Peyer's patch (tissue), 4 donors: Measurements from ENCODE around the gene NPTXR. TPM values are rescaled to one million over a fixed set of nuclear protein-coding genes. Genes with fewer than 3 reads are reported as not detected.
A peak's percentile ranks its signal among the peaks of the same experiment; 100 is the strongest.

Source experiments
- DNase-seq, 3 donors: peaks; one replicate each; pipeline ENCODE4 v3.0.0-alpha.2; 2017 to 2019
- H3K27ac ChIP-seq, 4 donors: fragments of 200-600 bp; sonication (generic); one replicate each; pipeline ENCODE4 v1.5.1; 2016 to 2019
- H3K27me3 ChIP-seq, 2 donors: fragments of 200-600 bp; sonication (generic); one replicate each; pipeline ENCODE4 v1.5.1; 2019
- H3K36me3 ChIP-seq, 3 donors: fragments of 200-600 bp; sonication (generic); one replicate each; pipeline ENCODE4 v1.5.1; 2016 to 2019
- H3K4me1 ChIP-seq, 4 donors: fragments of 200-600 bp; sonication (generic); one replicate each; pipeline ENCODE4 v1.5.1; 2016 to 2019
- H3K4me3 ChIP-seq, 4 donors: fragments of 200-600 bp; sonication (generic); 1 replicate in 3 of 4; 2 replicates in 1 of 4; pipeline ENCODE4 v1.5.1; 2016 to 2019; ENCODE audit warnings: mild to moderate bottlenecking in 1 of 4
- H3K9me3 ChIP-seq, 4 donors: fragments of 200-600 bp; sonication (generic); one replicate each; pipeline ENCODE4 v1.5.1; 2016 to 2019; ENCODE audit warnings: mild to moderate bottlenecking in 1 of 4
- POLR2A ChIP-seq, 2 donors: fragments of 450-650 bp; IDR thresholded peaks; one replicate each; pipeline ENCODE4 v1.5.1; 2017; ENCODE audit warnings: antibody characterized with exemption in 2 of 2, mild to moderate bottlenecking in 2 of 2, moderate library complexity in 2 of 2
- total RNA-seq, 4 donors: library from RNA; depleted of rRNA; stranded (reverse); fragments of >200 nt; gene quantifications; one replicate each; pipeline ENCODE4 v1.1.0, GENCODE V29; 2016
- TF ChIP-seq, protein P1 (sequence below), 6 experiments: fragments of 450-650 bp in 4 of 6; fragments of 200-600 bp in 2 of 6; sonication (generic) in 1 of 6; IDR thresholded peaks; one replicate each; pipeline ENCODE4 v1.5.1; 2017 to 2019; ENCODE audit warnings: antibody characterized with exemption in 6 of 6, mild to moderate bottlenecking in 3 of 6, moderate library complexity in 1 of 6

Gene NPTXR
- total RNA-seq, 4 donors from 2014 or later = 0.53 to 2.8 (median 1.1) TPM

DNA sequence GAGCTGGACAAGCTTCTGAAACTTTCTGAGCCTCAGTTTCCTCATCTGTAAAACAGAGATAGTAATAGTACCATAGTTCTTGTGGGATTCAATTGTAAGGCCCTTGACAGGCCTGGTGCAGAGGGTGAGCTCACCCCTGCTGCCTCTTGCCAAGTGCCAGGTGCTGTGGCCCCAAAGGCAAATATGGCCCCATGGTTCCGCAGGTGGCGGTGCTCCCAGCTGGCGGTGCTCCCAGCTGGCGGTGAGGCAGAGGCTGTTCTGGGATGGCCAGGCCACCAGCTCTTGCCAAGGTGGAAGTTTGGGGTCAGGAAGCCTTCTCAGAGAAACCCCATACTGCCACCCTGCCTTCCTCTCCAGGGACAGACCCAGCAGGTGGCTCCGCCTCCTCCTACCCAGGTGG is 8.8 kb downstream of the NPTXR start:
- H3K36me3 ChIP-seq = no peaks in the 10 kb centered on the region
- no peaks in the 10 kb centered on the region for H3K9me3 ChIP-seq
- no peak for TF ChIP-seq POLR2A (IDR thresholded peaks at IDR 0.05)
- TF ChIP-seq, protein P1, sequence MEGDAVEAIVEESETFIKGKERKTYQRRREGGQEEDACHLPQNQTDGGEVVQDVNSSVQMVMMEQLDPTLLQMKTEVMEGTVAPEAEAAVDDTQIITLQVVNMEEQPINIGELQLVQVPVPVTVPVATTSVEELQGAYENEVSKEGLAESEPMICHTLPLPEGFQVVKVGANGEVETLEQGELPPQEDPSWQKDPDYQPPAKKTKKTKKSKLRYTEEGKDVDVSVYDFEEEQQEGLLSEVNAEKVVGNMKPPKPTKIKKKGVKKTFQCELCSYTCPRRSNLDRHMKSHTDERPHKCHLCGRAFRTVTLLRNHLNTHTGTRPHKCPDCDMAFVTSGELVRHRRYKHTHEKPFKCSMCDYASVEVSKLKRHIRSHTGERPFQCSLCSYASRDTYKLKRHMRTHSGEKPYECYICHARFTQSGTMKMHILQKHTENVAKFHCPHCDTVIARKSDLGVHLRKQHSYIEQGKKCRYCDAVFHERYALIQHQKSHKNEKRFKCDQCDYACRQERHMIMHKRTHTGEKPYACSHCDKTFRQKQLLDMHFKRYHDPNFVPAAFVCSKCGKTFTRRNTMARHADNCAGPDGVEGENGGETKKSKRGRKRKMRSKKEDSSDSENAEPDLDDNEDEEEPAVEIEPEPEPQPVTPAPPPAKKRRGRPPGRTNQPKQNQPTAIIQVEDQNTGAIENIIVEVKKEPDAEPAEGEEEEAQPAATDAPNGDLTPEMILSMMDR (IDR thresholded peaks at IDR 0.05) = no peak
- DNase-seq = no peak
- no peaks in the 10 kb centered on the region for H3K27me3 ChIP-seq
- no peak overlapping the region for H3K4me3 ChIP-seq
- no peaks in the 10 kb centered on the region for H3K4me1 ChIP-seq
- no peak overlapping the region for H3K27ac ChIP-seq

DNA sequence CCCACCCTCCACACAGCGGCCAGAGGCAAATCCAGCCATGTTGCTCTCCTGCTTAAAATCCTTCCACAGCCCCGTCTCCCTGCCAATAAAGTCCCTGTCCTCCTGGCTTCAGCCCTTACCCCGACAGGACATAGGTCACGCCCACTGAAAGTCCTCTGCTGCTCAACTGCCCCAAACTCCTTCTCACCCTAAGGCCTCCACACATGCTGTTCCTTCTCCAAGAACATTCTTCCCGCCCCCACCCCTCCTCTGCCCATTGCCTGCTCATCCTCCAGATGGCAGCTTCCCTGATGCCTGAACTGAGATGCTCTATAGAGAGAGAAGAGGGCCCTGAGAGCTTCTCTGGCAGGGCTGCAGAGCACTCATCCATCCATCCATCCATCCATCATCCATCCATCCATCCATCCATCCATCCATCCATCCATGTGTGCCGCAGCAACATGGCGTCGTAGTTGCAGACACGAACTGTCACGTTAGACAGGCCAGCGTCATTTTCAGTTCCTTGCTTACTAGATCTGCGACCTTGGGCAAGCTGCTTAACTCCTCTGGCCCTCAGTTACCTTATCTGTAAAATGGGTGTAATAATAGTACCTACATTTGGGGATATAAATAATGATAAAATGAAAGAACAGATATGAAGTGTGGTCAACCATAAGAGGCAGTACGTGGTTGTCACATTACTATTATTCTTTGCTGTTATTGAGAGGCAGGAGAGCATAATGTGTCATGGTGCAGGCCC is 9.4 kb downstream of the NPTXR start:
- Histone ChIP-seq H3K4me3 (no peak overlapping the region), H3K27me3 (no peaks in the 10 kb centered on the region), H3K36me3 (no peaks in the 10 kb centered on the region), H3K9me3 (no peaks in the 10 kb centered on the region), H3K4me1 (no peaks in the 10 kb centered on the region), H3K27ac (no peak overlapping the region)
- TF ChIP-seq, protein P1 (IDR thresholded peaks at IDR 0.05) = no peak
- no peak for TF ChIP-seq POLR2A (IDR thresholded peaks at IDR 0.05)
- DNase-seq = peak in 1 of 3 donors; percentile 14

DNA sequence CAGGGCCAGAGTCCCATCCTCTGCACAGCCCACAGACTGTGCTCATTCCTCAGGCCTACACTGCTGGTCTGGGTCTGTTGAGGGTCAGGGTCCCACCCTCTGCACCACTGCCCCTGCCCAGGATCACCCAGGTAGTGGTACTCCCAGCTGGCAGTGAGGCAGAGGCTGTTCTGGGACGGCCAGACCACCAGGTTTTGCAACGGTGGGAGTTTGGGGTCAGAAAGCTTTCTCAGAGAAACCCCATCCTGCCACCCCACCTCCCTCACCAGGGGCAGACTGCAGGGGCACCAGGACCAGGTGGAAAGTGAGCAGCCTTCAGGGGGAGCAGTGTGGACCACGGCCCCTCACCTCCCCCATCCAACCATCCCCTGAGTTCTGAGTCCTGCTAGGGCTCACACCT is 10.8 kb downstream of the NPTXR start:
- H3K27ac ChIP-seq = no peak overlapping the region
- no peak for DNase-seq
- H3K9me3 ChIP-seq = no peaks in the 10 kb centered on the region

DNA sequence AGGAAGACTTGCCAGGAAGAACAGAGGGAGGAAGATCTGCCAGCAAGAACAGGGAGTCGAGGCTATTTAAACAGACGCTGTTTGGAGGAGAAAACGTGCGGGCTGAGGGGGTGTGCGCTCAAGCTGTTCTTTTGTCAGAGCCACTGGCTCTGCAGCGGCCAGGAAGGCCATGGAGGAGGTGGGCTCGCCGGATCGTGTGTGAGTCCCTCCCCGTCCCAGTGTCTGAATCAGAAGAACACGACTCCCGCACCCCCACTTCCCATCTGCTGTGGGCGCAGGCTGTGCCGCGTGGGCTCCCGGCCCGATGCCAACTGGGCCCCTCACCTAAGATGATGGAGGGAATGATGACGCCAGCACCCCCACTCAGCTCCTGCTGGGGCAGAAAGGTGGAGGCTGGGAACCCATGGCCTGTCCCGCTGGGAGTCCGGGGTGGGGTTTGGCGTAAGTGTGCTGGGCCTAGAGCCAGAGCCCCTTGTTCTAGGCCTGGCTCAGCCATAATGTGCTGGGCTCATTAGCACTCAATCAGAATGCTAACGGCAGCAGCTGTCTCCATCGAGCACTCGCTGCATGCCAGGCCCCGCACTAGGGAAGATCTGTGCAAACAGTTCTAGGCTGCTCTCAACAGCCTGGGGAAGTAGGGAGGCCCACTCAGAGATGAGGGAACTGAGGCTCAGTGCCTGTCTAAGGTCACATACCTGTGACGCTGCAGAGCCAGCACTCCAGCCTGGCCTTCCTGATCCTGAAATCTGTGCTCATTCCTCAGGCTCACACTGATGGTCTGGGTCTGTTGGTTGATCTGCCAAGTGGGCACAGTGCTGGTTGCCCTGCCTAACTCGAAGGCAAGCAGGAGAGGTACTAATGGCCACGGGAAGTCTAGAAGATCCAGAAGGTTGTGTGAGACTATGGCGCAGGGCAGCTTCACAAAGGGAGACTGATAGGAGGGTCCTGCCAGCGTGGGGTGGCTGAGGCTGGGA is 11.5 kb downstream of the NPTXR start:
- Histone ChIP-seq H3K4me3 (no peak overlapping the region), H3K36me3 (no peaks in the 10 kb centered on the region), H3K27ac (no peak overlapping the region), H3K27me3 (no peaks in the 10 kb centered on the region), H3K4me1 (no peaks in the 10 kb centered on the region), H3K9me3 (no peaks in the 10 kb centered on the region)
- peak in 1 of 3 donors; percentile 37 for DNase-seq
- TF ChIP-seq POLR2A (IDR thresholded peaks at IDR 0.05) = no peak
- TF ChIP-seq, protein P1 (IDR thresholded peaks at IDR 0.05) = no peak

More for the DNA sequence above, 10.8 kb downstream of the NPTXR start:
- Histone ChIP-seq H3K4me1 (no peaks in the 10 kb centered on the region), H3K4me3 (no peak overlapping the region), H3K36me3 (no peaks in the 10 kb centered on the region), H3K27me3 (no peaks in the 10 kb centered on the region)
- TF ChIP-seq, protein P1 (IDR thresholded peaks at IDR 0.05) = no peak
- no peak for TF ChIP-seq POLR2A (IDR thresholded peaks at IDR 0.05)

DNA sequence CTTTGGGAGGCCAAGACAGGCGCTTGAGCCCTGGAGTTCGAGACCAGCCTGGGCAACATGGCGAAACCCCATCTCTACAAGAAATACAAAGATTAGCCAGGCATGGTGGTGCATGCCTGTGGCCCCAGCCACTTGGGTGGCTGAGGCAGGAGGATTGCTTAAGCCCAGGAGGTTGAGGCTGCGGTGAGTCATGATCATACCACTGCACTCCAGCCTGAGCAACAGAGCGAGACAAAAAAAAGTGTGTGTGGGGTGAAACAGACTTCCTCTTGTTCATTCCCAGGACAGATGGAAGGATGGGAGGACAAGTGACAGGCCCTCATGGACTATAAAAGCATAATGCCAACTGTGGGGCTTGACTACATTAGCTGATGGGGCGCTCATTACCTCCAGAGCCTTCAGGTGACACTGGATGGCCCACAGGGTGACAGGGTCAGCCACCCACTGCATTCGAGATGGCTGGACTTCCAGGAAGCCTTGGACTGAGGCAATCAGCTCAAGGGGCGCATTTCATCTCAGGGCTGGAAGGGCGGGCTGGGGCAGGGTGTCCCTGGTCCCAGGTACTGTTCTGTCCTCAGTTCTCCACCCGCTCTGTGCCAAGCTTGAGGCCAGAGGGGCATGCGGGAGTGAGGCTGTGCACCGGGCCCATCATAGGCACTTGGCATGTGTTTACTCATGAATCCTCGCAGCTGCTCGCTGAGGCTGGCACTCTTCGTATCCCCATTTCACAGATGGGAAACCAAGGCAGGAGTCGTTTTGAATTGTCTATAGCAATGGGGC is 12.5 kb downstream of the NPTXR start:
- Histone ChIP-seq H3K9me3 (no peaks in the 10 kb centered on the region), H3K4me1 (no peaks in the 10 kb centered on the region), H3K27me3 (no peaks in the 10 kb centered on the region), H3K27ac (no peak overlapping the region), H3K36me3 (no peaks in the 10 kb centered on the region), H3K4me3 (no peak overlapping the region)
- TF ChIP-seq, protein P1 (IDR thresholded peaks at IDR 0.05) = no peak
- no peak for TF ChIP-seq POLR2A (IDR thresholded peaks at IDR 0.05)
- DNase-seq = peak in 1 of 3 donors; percentile 29
